ENCODE measurements around the gene TBC1D22A. TPM values are rescaled to one million over a fixed set of nuclear protein-coding genes. Genes with fewer than 3 reads are reported as not detected.

The TBC1D22A gene
- polyA plus RNA-seq, 1 donor from 2014 or later = 9.3 TPM

DNA sequence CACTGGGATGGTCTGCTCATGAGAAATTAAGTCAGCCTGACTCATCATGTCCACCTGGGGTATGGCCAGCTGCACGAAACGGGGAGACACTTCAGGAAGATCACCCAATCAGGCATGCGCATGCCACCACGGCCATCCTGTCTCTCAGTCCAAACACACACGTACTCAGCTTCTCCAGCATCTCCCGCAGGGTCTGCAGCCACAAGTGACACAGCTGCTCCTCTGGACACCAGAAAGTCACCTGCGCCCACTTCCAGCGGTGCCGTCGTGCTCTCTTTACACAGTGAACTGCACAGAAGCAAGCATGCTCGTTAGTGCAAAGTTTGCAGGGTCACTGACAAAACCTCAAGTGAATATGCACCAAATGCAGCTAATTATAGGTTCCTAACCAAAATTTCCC, 42.5 kb upstream of the TBC1D22A start:
- H3K79me2 ChIP-seq (replicated peaks; ENCODE audit: insufficient read depth, low read length) = no peaks in the 10 kb centered on the region
- no peaks in the 10 kb centered on the region for H3K36me3 ChIP-seq (ENCODE audit: insufficient read depth, low read length)
- H3K9me3 ChIP-seq (ENCODE audit: low read length) = no peaks in the 10 kb centered on the region

DNA sequence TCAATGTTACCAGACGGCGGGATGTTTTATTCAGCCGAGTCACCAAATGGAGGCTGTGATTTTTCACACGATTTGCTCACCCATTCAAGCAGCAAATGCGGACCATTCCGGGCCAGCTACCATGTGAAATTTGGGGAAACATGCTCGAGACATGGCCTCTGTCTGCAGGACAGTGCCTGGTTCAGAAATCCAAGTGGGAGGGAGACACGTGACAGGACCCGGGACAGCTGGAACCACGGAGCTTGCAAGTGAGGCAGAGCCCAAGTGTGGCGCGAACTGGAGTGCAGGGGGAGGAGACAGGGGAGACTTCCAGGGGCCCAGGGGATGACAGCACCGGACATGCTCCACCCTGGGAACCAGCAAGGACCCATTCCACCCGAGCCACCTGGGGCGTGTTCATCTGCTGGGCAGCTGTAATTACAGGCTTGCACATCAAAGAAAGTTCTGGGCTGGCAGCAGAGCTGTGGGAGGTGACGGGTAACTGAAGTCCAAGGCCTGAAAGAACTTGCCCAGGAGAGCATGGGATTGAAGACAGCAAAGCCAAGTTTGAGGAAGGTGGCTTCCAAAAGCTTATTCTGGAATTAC, 40.9 kb upstream of the TBC1D22A start:
- no peaks in the 10 kb centered on the region for H3K9me2 ChIP-seq (ENCODE audit: insufficient read depth, low read length)
- H3K27ac ChIP-seq (ENCODE audit: low read length) = no peak overlapping the region
- no peaks in the 10 kb centered on the region for H3K9me3 ChIP-seq (ENCODE audit: low read length)
- no peaks in the 10 kb centered on the region for H3F3A ChIP-seq (ENCODE audit: insufficient read depth, low read length, poor library complexity, severe bottlenecking)
- H4K20me1 ChIP-seq (ENCODE audit: insufficient read depth) = no peaks in the 10 kb centered on the region
- H3K4me3 ChIP-seq (ENCODE audit: low read length) = no peak overlapping the region
- H3K36me3 ChIP-seq (ENCODE audit: insufficient read depth, low read length) = no peaks in the 10 kb centered on the region
- TF ChIP-seq RAD21 (conservative IDR thresholded peaks at IDR 0.05) = no peak
- TF ChIP-seq SMC3 (conservative IDR thresholded peaks at IDR 0.05; ENCODE audit: poor library complexity) = no peak
- no peak for TF ChIP-seq MXI1 (conservative IDR thresholded peaks at IDR 0.05; ENCODE audit: poor library complexity, severe bottlenecking)
- TF ChIP-seq, protein P1, sequence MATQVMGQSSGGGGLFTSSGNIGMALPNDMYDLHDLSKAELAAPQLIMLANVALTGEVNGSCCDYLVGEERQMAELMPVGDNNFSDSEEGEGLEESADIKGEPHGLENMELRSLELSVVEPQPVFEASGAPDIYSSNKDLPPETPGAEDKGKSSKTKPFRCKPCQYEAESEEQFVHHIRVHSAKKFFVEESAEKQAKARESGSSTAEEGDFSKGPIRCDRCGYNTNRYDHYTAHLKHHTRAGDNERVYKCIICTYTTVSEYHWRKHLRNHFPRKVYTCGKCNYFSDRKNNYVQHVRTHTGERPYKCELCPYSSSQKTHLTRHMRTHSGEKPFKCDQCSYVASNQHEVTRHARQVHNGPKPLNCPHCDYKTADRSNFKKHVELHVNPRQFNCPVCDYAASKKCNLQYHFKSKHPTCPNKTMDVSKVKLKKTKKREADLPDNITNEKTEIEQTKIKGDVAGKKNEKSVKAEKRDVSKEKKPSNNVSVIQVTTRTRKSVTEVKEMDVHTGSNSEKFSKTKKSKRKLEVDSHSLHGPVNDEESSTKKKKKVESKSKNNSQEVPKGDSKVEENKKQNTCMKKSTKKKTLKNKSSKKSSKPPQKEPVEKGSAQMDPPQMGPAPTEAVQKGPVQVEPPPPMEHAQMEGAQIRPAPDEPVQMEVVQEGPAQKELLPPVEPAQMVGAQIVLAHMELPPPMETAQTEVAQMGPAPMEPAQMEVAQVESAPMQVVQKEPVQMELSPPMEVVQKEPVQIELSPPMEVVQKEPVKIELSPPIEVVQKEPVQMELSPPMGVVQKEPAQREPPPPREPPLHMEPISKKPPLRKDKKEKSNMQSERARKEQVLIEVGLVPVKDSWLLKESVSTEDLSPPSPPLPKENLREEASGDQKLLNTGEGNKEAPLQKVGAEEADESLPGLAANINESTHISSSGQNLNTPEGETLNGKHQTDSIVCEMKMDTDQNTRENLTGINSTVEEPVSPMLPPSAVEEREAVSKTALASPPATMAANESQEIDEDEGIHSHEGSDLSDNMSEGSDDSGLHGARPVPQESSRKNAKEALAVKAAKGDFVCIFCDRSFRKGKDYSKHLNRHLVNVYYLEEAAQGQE (IDR thresholded peaks at IDR 0.05; ENCODE audit: borderline replicate concordance) = no peak
- no peak for TF ChIP-seq TAF1 (IDR thresholded peaks at IDR 0.05; ENCODE audit: low read depth)
- no peak for TF ChIP-seq EP300 (conservative IDR thresholded peaks at IDR 0.05; ENCODE audit: poor library complexity, severe bottlenecking)
- TF ChIP-seq, protein P2, sequence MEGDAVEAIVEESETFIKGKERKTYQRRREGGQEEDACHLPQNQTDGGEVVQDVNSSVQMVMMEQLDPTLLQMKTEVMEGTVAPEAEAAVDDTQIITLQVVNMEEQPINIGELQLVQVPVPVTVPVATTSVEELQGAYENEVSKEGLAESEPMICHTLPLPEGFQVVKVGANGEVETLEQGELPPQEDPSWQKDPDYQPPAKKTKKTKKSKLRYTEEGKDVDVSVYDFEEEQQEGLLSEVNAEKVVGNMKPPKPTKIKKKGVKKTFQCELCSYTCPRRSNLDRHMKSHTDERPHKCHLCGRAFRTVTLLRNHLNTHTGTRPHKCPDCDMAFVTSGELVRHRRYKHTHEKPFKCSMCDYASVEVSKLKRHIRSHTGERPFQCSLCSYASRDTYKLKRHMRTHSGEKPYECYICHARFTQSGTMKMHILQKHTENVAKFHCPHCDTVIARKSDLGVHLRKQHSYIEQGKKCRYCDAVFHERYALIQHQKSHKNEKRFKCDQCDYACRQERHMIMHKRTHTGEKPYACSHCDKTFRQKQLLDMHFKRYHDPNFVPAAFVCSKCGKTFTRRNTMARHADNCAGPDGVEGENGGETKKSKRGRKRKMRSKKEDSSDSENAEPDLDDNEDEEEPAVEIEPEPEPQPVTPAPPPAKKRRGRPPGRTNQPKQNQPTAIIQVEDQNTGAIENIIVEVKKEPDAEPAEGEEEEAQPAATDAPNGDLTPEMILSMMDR (IDR thresholded peaks at IDR 0.05; ENCODE audit: poor library complexity, severe bottlenecking) = no peak
- no peak for TF ChIP-seq POLR2AphosphoS5 (IDR thresholded peaks at IDR 0.05)
- no peak for TF ChIP-seq EZH2 (IDR thresholded peaks at IDR 0.05; ENCODE audit: borderline replicate concordance, insufficient read depth, low read length, poor library complexity, severe bottlenecking)
- no peak overlapping the region for H3K4me2 ChIP-seq (ENCODE audit: low read length)
- no peaks in the 10 kb centered on the region for H3K79me2 ChIP-seq (replicated peaks; ENCODE audit: insufficient read depth, low read length)
- no peak overlapping the region for H3K9ac ChIP-seq (ENCODE audit: low read length)
- H2AFZ ChIP-seq (ENCODE audit: low read depth, low read length) = no peak overlapping the region
- H3K27me3 ChIP-seq (ENCODE audit: insufficient read depth, low read depth, low read length) = no peaks in the 10 kb centered on the region

More for the DNA sequence above, 42.5 kb upstream of the TBC1D22A start:
- H4K20me1 ChIP-seq (ENCODE audit: insufficient read depth) = no peaks in the 10 kb centered on the region
- H3K9ac ChIP-seq (ENCODE audit: low read length) = no peak overlapping the region
- H3K4me2 ChIP-seq (ENCODE audit: low read length) = no peak overlapping the region
- no peaks in the 10 kb centered on the region for H3K27me3 ChIP-seq (ENCODE audit: insufficient read depth, low read depth, low read length)
- H3K9me2 ChIP-seq (ENCODE audit: insufficient read depth, low read length) = no peaks in the 10 kb centered on the region
- H3K27ac ChIP-seq (ENCODE audit: low read length) = no peak overlapping the region
- TF ChIP-seq MXI1 (conservative IDR thresholded peaks at IDR 0.05; ENCODE audit: poor library complexity, severe bottlenecking) (no peak), TAF1 (IDR thresholded peaks at IDR 0.05; ENCODE audit: low read depth) (no peak), POLR2AphosphoS5 (IDR thresholded peaks at IDR 0.05) (no peak)
- no peaks in the 10 kb centered on the region for H3F3A ChIP-seq (ENCODE audit: insufficient read depth, low read length, poor library complexity, severe bottlenecking)
- H3K4me3 ChIP-seq (ENCODE audit: low read length) = no peak overlapping the region
- no peak overlapping the region for H2AFZ ChIP-seq (ENCODE audit: low read depth, low read length)
